ENCODE results near the gene BATF3.
A peak's percentile ranks its signal among the peaks of the same experiment; 100 is the strongest.
"Not testable (repeated sequence)": the region's sequence is repeated elsewhere in the genome, so short reads cannot be mapped to it uniquely, and the experiment has no call there.

The BATF3 gene, protein sequence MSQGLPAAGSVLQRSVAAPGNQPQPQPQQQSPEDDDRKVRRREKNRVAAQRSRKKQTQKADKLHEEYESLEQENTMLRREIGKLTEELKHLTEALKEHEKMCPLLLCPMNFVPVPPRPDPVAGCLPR

DNA sequence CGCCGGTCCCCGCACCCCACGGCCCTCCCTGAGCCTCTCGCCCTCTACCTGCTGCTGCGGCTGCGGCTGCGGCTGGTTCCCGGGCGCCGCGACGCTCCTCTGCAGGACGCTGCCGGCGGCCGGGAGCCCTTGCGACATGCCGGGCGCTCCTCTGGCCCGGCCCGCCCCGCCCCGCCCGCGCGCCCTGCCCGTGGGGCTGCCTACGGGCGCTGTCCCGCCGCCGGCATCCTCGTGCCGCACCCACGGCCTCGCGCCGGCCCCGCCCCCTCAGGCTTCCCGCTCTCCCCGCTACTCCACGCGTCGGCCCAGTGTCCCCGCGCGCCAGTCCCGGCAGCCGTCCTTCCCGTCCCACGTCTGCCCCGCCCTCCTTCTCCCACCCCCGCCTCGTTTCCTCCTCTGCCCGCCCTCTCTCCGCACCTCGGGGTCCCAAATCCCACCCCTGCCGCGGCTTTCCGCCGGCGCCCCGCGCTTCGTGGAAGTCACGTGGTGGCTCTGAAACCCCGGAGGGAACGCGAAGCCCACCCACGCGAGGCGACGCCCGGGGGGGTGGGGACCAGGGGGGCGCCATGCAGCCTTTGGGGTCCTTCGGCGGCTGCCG, at the start of gene BATF3:
TSS of gene BATF3 (minus strand) at position 216 of the 598 bp plus-strand sequence. CDS start at position 138, 78 bp downstream.
- DNase-seq: peak; percentile 16

DNA sequence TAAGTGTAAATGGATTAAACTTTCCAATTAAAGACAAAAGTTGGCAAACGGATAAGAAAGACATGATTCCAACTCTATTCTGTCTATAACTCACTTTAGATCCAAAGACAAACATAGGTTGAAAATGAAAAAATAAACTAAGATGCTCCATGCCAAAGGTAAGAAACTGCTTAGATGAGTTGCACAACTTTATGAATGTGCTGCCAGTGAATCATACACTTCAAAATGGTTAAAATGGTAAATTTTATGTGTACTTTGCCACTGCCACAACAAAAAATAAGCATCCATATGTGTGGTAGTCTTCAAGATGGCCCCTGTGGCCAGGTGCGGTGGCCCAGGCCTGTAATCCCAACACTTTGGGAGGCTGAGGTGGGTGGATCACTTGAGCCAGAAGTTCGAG, 46.9 kb upstream of the BATF3 start:
- no peak for DNase-seq

DNA sequence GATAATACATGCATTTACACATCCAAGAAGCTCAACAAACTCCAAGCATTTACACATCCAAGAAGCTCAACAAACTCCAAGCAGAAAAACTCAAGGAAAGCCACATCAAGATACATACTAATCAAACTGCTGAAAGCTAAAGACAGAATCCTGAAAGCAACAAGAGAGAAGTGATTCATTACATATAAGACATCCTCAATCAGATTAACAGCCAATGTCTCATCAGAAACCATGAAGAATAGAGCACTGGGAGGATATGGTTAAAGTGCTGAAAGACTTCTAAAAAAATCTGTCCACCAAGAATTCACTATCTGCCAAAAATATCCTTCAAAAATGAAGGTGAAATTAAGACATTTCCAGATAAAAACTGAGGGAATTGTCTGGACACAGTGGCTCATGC, 45.7 kb upstream of the BATF3 start:
- no peak for DNase-seq

DNA sequence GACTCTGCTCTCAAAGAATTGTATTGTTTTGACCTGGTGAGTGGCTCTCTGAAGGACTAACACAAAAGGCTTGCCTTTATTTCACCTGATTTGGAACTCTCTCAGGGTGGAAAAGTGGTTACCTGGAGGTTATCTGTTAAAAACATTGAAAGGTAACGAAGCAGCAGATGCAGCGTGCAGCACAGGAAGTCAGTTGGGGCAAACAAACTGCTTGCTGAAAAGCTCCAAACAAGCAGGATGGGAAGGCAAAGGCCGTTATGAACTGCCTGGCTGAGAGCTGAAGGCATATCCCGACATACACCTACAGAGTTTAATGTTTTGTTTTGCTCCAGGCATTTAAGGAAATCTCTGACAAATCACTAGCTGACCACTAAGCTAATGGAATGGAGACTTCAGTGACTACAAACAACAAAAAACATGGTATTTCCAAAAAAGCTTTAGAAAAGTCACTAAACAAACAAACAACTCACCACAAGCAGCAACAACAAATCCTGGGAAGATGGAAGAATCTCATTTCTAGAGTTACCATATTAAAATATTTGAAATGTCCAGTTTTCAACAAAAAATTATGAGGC, 44.3 kb upstream of the BATF3 start:
- no peak for DNase-seq

DNA sequence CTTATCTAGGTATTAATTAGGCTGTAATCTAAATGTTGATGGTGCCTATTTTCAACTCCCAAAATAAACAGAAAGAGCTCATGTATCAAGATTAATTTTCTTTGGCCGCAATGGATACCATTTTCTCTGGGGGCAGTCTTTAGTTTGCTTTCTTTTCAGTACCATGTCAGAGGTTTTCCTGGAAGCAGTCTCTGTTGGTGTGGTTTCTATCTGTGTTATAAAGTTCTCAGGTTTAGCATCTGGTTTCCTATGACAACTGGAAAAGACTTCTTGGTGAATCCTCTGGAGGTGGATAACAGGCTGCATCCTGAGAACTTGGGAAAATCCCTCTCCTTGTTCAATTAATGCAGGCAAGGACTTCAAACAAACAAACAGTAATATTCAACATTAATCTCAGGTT, 38.7 kb upstream of the BATF3 start:
- no peak for DNase-seq

DNA sequence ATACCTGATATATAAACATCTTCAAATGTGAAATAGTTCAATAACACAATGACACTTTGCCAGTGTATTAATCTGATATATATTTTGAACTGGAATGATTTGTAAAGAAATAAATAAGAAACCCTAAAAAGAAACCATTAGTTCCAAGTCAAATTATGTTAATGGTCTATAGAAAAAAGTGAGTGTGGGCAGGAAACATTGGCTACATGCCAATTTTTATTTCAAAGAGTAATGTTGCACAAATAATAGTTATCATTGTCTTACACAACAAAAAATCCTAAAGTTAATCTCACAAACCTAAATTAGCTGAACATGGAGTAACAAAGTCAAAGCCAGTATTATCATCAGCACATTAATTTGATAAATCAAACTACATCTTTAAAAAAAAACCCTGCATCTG, 37.9 kb upstream of the BATF3 start:
- no peak for DNase-seq

DNA sequence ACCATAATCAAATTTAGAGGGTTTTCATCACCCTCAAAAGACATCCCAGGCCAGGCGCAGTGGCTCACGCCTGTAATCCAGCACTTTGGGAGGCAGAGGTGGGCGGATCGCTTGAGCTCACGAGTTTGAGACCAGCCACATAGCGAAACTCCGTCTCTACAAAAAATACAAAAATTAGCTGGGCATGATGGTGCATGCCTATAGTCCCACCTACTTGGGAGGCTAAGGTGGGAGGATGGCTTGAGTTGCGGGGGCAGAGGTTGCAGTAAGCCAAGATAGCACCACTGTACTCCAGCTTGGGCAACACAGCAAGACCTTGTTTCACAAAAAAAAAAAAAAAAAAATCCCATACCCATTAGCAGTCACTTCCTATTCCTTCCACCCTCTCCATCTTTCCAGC, 33.5 kb upstream of the BATF3 start:
- no peak for DNase-seq

DNA sequence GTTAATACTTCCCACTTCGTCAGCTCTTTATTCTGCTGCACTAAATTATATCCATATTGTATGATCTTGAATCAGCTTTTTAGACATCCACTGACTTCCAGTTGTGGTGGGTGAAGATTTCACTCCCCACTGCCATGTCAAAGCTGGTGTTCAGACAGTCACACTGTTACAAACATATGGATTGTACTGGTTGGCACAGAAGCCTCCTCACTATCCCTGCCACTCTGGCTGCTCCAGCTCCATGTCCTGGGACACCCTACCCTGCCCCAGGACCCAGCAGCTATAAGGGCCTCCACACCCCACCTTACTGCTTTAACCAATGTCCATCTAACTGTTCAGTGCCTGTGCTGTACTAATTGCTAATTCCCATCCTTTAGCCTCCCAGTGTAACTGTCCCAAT, 32.0 kb upstream of the BATF3 start:
- no peak for DNase-seq

DNA sequence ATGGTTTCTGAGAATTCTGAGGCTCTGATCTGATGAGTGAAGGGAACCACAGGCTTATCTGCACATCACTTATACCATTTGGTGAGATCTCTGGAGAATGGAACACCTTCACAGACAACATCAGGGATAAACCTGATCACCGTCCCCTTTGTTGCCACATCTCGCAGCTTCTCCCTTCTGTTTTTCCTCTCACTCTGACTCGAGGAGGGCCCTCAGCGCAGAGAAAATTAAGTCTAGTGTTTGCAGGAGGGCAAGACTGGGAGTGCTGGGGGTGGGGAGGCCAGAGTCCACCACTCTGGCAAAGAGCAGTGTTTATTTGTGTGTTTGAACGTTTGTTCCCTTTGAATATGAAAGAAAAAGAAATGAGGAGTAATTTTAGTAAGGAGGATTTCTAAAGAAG, 29.0 kb upstream of the BATF3 start:
- no peak for DNase-seq

DNA sequence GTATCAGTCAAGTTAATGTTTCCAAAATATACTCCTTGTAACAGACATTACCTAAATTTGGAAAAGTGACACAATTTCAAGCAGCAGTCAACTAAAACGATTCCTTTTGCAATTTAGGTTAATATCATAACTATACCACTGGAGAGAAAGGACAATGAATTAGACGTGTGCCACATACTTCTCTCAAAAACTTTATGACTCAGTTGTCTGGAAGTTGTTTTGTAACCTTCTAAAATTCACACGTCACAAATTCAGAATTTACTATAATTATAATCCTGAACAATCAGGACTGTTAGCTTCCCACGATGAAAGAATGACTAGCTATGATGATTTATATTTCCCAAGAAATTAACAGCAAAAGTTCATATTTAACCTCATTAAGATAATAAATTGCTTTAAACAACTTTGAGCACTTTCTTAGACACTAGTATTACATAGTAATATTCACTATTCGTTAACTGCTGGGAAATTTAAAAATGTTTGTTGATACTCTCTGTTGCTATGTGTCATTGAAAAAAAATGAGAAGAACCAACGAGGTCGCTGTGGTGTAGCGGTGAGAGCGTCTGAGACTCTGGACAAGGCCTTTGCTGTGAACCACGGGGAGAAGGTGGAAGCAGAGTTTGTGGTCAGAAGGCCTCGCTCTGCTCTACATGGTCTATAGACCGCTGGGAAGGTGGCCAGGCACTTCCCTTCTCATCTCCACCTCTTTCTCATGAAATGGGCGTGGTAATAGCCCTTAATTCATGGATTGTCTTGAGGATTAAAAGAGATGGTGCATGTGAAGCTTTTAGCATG, 27.9 kb upstream of the BATF3 start:
- DNase-seq: no peak

DNA sequence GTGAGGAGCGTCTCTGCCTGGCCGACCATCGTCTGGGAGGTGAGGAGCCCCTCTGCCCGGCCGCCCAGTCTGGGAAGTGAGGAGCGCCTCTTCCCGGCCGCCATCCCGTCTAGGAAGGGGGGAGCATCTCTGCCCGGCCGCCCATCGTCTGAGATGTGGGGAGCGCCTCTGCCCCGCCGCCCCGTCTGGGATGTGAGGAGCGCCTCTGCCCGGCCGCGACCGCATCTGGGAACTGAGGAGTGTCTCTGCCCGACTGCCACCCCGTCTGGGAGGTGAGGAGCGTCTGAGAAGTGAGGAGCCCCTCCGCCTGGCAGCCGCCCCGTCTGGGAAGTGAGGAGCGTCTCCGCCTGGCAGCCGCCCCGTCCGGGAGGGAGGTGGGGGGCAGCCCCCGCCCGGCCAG, 25.0 kb upstream of the BATF3 start:
- DNase-seq: not testable (repeated sequence)

DNA sequence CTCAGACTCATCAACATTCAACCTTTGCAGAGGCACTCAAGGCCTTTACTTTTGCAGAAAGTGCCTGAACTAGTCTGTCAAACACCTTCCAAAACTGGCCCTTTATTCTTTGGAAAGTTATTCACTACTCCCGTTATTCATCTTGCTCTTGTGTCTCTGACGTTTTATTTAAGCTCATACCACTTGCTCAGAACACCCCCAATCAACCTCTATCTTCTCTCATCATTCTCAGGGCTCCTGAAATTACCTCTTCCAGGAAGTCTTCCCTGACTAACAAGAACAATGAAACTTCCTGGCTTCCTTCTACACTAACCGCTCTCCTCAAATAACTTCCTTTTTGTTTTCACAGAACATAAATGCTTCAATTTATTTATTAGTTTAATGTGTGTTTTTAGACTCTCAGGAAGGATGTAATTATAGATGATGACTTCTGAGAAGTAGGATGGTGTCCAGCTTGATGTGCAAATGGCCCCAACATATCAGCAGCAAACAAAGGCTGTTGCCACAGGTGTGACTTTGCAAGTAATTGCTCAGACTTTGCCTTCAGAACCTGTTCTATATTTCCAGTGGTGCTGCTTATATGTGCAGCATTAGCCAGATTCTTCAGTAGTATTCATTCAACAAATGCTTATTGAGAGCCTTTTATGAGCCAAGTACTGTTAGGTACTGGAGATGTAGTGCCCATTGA, 22.8 kb upstream of the BATF3 start:
- DNase-seq: no peak

DNA sequence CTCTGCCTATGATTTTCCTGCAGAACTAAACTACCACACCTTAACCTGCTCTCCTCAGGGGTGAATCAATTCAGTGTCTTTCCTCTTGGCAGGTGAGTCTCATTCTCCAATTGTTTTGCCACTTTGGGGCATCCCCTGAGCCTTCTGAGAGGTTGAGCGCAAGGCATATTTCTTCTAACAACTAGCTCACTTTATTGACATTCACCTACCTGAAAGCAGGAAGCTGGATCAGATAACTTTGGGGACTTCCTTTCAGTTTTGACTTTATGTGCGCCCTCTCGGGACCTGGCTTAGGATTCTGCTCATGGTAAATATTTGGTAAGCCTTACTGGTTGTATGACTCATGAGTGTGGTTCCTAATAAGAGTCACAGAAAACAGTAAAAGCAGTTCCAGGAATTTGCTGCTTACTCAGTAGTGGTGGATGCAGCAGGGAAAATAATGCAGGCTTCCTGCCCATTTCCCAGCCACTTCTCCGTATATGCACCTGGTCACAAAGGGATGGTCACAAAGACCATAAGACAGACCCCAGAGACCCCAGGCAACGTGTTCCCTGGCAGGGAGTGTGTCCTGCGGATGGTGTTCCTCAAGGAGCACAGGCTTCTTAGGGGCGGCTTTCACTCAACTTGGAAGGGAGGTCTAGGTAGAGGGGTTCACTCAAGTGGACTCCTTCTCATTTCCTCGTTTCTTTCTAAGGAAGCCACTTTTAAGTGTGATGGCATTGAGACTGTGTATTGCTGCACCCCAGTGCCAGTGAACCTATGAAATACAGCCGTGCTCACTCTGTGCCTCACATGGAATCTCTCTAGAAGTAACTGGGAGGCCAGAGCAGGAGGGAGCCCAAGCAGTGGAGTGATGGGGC, 22.0 kb upstream of the BATF3 start:
- DNase-seq: no peak

DNA sequence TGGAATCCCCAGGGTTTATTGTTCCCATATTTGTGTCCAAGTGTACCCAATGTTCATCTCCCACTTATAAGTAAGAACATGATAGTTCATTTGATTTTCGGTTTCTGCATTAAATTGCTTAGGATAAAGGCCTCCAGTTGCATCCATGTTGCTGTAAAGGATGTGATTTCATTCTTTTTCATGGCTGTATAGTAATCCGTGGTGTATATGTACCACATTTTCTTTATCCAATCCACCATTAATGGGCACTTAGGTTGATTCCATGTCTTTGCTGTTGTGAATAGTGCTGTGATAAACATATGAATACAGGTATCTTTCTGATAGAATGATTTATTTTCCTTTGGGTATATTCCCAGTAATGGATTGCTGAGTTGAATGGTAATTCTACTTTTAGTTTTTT, 20.0 kb upstream of the BATF3 start:
- no peak for DNase-seq

DNA sequence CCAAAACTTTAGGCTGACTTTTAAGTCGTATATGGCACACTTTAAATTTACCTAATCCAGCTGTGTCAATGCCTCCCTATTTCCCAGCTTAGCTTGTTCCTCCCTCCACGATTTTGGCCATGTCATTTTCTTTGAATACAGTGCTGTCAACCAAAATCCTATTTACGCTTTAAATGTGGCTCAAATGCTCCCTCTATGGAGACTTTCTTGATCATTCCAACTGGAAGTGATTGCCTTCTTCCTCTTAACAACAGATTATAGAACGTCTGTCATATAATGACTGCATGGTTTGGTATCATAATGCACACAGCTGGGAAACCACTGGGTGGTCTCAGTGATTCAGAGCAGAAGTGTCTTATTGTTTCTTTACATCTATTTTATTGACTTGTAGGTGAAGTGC, 18.9 kb upstream of the BATF3 start:
- no peak for DNase-seq

DNA sequence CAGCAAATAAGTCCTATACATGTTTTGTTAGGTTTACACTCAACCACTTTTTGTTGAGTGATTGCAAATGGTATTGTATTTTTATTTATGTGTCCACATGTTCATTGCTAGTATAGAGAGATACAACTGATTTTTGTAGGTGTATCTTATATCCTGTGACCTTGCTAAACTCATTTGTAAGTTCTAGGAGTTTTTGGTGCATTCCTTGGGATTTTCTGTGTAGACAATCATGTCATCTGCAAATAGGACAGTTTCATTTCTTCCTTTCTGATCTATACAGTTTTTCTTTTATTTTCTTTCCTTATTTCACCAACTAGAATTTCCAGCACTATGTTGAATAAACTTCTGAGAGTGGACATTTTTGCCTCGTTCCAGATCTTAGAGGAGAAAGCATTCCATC, 16.5 kb upstream of the BATF3 start:
- no peak for DNase-seq

DNA sequence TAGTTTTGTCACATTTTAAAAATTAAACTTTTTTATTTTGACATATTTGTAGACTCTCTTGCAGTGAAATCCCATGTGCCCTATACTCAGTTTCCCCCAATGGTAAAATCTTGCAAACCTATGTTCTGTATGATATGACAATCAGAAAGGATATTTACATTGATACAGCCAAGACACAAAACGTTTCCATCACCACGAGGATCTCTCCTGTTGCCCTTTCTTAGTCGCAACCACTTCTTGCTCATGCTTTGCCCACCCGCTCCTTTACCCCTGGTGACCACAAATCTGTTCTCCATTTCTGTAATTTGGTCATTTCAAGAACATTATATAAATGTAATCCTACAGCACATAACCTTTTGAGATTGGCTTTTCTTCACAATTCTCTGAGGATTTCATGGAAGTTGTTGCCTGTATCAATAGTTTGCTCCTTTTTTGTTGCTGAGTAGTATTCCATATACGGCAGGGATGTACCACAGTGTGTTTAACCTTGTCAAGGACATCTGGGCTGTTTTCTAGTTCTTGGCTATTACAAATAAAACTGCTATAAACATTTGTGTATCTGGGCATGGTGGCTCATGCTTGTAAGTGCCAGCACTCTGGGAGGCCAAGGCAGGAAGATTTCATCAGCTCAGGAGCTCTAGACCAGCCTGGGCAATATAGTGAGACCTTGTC, 14.0 kb upstream of the BATF3 start:
- DNase-seq: no peak

DNA sequence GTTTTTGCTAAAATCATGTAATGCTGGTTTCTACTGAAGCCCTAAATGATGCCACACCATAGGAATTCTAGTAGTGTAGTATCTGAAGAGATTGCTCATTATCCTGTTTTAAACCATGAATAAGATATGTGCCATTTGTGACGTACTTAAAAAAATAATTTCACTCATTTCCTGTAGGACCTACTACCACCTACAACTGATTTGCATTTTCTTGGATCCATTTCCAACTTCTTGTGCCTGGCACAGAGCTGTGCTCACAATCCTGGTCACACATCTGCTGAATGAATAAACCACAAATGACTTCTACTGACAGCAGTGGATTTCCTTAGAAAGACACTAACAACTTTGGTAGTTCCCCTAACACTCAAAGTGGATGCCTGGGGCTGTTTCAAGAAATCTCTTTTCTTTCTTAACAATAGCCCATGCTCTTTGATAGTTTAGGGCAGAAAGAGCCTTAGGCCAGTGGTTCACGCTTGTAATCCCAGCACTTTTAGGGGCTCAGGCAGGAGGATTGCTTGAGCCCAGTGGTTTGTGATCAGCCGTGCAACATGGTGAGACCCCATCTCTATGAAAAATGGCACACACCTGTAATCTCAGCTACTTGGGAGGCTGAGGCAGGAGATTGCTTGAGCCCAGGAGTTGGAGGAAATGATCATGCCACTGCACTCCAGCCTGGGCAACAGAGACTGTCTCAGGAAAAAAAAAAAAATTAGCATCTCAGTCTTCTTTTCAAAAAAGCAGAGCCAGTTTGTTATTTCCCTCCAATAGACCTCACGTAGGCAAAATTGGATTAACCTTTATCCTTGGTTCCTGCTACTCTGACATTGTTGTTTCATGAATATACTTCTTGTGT, 13.0 kb upstream of the BATF3 start:
- no peak for DNase-seq

DNA sequence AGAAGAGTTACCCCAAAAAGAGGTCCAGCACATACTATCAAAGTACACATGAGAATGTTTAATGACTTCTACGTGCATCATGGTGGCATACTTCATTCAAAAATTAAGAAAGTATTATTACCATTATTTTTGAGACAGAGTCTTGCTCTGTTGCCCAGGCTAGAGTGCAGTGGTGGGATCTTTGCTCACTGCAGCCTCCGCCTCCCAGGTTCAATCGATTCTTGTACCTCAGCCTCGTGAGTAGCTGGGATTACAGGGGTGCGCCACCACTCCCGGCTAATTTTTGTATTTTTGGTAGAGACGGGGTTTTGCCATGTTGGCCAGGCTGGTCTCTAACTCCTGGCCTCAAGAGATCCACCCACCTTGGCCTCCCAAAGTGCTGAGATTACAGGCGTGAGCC, 12.3 kb upstream of the BATF3 start:
- DNase-seq: not testable (repeated sequence)

DNA sequence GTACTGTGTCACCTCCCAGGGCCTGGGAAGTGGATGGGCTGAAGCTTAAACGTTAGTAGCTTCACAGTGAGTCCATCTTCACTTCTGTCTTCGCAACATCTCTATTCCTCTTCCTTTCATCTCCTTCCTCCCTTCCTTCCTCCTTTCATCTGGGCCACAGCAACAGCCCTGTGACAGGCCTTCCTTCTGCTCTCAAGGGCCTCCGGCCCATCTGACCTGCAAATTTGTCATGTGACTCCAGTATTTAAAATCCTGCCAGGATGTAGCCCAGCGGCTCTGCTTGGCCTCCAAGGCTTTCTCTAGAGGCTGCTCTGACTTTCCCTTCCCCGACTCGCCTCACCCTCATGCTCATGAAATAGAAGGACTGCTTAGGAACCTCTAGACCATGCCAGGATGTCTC, 10.9 kb upstream of the BATF3 start:
- DNase-seq: no peak

DNA sequence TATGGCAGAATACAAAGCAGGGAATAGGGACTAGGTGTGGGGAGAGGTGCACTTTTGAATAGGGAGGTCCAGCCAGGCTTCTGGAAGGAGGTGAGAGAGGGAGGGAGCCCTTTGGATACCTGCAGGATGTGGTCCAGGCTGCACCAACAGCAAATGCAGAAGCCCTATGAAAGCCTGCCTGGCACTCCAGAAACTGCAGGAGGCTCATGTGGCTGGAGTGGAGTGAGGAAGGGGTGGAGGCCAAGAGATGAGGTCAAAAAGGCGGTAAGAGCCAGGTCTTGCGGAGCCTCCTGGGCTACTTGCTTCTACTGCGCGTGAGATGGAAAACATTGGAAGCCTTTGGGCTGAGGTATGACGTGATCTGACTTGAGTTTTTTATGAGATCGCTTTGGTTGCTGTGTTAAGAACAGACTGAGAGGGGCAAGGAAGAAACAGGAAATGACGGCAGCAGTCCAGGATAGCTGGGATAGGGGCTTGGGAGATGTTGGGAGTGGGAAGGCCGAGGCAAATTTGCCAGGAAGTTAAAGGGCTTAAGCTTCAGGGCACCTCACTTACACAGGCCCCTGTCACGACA, 4.4 kb upstream of the BATF3 start:
- DNase-seq: no peak
